Stimulated activated CD4-positive, alpha-beta T cell treated with anti-CD3 and anti-CD28 coated beads, Interleukin-4, amount 100 ng/mL, for 1 hour (primary cell): ENCODE measurements around the gene URGCP.
"Not testable (repeated sequence)": the region's sequence is repeated elsewhere in the genome, so short reads cannot be mapped to it uniquely, and the experiment has no call there.

Source experiments
- DNase-seq: peaks from one replicate; pipeline ENCODE4 v3.0.0-alpha.2; 2020

Gene URGCP

DNA sequence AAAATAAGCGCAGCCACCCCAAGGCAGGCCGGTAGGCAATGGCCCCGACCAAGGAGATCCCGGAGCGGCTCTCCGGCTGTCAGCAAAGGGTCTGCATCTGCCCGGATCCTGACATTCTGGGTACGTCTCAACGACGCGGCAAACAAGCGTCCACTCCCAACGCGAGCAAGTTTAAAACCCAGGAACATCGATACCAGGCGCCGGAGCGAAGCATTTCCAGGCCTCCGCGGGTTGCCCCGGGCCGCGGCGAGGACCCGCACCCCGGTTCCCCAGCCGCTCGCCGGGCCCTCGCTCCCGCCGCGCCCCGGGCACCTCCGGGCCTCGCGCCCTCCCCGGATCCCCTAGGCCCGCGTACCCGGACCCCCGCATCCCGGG, 453 bp downstream of the URGCP start:
- DNase-seq: peak; percentile 19

DNA sequence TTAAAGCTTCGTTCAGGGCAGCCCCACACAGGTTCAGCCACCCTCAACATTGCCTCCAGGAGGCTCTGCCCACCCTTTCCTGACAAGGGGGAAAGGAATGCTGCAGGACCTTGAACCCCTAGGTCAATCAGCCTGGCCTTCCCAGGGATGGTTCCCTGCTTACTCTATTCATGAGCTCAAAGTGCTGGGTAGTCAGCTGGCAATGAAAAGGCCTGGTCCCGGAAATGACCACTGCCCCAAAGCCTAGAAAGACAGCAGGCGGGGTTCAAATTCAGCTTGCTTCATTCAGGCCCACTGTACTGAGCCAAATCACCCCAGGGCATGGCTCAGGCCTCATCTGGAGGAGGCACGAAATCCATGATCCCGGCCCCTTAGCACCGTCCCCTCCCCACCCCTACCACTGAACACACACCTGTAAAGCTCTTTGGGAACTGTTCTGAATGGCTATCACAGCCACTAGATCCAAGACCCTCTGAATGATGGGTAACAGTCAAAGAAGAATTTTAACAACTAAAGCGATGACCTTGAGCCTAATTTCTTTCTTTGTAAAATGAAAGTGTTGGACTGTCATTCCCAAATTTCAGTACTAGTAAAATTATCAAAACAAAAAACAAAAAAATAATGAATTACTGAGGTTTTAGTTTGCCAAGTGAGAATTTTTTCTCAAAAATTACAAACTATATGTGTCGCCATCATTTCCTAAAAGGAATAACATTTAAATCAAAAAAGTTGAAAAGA, 1.0 kb downstream of the URGCP start:
- DNase-seq: no peak

DNA sequence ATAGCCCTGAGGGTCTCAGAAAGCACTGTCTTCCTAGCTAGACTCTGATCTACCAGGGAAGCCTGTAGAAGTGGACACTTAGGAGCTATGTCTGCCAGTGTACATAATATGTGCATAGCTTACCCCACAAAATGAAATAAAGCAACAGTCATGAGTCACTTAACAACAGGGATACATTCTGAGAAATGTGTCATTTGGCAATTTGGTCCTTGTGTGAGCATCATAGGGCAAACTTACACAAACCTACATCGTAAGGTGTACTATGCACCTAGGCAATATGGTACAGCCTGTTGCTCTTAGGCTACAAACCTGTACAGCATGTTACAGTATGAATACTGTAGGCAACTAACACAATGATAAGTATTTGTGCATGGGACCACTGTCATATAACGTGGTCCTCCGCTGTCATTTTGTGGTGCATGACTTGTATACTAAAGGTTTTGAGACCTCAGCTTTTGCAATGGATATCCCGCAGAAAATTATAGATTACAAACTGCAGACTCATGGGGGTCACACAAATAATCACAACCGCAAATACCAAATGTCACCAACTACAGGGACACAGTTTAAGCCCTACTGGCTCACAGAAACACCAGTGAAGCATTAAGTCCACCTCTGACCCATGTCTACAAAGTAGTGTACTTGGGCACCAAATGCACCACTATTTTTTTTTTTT, 1.7 kb downstream of the URGCP start:
- DNase-seq: no peak

DNA sequence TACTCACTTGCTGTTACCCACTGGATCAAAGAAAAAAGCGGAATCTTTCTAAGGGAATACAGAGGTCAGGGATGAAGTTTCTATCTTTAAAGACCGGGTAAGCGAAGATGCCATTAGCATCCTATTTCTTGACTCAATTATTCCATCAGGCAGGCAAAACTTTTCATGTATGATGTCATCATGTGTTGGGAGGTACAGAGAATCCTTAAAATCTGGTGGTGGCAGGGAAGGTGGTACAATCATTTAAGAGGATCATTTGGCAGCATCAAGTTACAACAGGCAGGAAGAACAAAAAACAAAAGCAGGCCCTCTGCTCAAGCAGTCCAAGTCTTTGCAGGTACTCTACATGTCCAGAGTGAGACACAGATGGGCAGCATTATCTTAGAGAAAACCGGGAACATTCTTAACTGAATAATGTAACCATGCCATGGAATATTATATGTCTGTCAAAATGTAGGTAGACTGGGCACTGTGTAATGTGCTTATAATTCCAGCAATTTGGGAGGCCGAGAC, 3.8 kb downstream of the URGCP start:
- no peak for DNase-seq

DNA sequence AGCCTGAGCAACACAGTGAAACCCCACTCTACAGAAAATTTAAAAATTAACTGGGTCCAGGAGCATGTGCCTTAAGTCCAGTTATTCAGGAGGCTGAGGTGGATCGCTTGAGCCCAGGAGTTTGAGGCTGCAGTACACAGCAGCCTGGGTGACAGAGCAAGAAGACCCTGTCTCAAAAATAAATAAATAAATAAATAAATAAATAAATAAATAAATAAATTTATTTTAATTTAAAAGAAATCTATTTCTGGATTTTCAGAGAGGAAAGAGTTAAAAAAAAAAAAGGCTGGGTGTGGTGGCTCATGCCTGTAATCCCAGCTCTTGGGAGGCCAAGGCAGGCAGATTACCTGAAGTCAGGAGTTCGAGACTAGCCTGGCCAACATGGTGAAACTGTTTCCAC, 7.8 kb downstream of the URGCP start:
- not testable (repeated sequence) for DNase-seq

DNA sequence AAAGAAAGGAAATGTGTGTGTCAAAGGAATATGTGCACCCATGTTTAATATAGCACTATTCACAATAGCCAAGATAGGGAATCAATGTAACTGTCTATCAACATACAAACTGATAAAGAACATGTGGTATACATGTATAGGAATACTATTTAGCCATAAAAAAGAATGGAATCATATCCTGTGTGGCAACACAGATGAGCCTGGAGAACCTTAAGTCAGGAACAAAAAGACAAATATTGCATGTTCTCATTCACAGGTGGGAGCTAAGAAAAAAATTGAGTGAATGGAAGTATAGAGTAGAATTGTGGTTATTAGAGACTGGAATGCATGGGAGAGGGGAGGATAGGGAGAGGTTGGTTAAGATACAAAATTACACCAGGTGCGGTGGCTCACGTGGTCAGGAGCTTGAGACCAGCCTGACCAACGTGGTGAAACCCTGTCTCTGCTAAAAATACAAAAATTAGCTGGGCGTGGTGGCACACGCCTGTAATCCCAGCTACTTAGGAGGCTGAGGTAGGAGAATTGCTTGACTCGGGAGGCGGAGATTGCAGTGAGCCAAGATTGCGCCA, 10.5 kb downstream of the URGCP start:
- DNase-seq: no peak

DNA sequence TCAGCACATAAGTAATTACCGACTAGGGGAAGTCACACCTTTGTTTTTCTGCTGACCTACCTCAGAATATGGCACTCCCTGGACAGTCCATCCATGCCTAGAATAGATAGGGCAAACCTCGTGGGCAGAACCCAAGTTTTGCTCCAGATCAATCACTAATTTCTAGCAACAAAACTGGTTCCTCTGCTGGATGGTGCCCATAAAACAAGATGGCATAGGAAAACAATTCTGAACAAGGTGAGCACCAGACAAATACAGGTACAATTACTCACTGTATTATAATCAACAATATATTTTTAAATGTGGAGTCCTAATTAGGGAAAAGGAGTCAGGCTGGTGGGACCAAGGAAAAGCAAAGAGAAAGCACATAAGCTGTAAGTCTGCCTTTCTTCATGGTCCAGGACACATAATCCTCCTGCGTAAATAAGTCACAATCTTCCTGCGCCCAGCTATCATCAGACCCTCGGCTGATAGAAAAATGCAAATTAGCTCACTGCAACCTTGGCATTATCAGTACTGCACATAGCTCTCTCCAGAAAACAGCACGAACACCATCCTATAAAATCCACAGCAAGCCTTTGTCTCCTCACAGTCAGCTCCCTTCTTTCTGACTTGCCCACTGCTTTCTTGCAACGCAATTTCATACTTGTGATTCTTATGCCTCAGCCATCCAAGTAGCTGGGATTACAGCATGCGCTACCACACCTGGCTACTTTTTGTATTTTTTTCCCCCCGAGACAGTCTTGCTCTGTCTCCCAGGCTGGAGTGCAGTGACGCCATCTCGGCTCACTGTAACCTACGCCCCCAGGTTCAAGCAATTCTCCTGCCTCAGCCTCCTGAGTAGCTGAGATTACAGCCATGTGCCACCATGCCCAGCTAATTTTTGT, 15.1 kb downstream of the URGCP start:
- no peak for DNase-seq

DNA sequence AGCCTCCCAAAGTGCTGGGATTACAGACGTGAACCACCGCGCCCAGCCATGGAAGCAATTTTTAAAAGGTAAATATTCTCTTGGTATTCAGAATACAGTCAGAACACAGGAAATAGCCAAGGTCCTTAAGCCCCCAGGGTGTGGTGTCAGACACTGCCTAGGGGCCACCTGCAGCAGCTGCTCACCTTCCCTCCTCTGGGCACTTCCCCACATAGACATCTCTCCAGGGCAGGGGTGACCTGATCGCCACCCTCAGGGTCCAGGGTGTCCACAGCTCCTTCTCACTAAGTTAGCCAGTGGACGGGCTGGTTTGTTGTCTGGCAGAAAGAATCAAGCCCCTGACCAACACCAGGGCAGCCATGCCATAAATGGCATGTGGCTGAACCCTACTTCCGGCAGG, 15.9 kb downstream of the URGCP start:
- no peak for DNase-seq

DNA sequence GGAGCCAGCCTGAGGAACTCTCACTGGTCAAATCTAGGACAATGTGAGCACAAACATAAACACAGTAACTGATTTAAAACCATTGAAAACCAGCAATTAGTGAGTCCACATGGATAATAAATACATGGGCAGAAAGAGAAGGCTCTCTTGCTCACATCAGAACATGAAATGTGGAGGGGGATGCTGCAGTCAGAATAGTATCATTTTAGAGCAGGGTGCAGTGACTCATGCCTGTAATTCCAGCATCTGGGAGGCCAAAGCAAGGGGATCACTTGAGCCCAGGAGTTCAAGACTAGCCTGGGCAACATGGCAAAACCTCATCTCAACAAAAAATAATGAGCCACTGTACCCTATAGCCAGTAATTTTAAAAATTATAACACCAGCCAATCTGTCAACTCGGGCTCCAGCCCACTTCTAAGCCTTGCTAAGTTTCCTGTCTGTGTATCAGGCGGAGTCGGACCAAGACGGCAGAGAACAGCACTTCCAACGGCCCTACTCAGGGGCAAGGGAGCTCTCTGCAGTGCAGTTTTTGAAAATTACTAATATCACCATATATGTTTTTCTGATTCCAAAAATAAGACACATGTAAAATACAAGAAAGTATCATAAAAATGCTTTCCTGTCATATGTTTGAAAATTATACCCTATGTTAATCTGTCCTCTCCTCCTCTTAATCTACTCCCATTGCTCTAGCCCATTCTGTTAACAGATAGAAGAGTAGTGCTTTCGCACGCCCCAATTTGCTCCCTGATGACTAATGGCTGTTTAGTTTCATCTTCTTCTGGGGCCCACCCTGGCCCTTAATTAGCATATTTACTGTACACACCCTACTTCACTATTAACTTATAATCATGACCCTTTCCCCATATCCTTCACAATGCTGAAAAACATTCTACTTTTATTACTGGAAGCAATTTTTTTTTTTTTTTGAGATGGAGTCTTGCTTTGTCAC, 17.1 kb downstream of the URGCP start:
- no peak for DNase-seq

DNA sequence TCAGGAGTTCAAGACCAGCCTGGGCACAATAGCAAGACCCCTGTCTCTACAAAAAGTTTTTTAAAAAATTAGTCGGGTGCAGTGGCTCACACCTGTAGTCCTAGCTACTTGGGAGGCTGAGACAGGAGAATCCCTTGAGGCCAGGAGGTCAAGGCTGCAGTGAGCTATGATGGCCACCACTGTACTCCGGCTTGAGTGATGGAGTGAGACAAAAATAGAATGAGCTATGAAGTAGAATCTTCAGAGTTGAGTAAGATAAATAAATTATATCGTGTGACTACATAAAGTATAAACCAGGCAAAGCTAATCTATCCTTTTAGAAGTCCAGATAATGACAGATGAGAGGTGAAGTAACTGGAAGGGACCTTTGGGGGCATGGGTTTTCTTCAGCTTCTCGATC, 21.8 kb downstream of the URGCP start:
- no peak for DNase-seq

DNA sequence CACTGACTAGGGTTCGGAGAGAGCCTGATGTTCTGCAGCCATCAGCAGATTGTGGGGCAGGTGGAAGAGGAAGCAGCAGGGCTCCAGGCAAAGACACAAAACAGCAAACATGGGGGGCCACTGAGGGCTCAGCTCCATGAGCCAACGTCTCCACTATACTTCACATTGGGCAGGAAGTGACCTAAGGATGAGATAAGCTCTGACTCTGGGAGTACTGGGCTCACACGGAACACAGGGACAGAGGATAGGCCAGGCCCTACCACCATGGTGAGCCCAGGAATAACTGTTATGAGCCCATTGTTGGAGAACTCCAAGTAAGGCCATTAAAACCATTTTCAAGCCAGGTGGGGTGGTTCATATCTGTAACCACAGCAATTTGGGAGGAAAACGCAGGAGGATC, 22.2 kb downstream of the URGCP start:
- DNase-seq: no peak

DNA sequence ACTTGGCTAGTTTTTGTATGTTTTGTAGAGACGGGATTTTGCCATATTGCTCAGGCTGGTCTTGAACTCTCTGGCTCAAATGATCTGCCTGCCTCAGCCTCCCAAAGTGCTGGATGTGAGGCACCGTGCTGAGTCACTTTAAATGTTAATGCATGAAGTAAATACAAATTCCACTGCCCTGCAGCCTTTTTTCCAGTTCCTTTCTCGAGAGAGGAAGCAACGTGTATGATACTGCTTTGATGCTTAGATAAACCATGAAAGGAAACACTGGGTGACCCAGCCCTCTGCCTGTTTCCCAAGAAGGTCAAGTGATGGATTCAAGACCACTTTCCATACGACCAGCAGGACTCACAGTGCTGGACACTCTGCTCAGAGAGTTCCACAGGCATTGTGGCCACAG, 25.8 kb downstream of the URGCP start:
- no peak for DNase-seq

DNA sequence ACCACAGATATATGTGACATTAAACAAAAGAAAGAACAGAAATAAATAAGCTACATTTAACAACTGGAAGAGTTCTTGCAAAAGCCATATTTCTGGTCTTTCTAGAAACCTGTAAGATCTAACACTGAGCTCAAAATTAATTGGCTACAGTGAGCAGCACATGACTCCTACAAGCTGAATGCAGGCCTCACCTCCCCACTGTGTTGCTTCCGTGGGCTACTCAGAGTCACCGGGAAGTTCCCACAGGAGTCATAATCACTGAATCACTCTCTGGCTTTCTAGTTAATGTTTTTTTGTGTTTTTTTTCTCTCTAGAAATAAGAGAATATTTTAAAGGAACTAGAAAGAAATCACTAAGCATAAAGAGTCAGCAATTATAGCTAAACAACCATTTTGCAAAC, 26.9 kb downstream of the URGCP start:
- DNase-seq: no peak

DNA sequence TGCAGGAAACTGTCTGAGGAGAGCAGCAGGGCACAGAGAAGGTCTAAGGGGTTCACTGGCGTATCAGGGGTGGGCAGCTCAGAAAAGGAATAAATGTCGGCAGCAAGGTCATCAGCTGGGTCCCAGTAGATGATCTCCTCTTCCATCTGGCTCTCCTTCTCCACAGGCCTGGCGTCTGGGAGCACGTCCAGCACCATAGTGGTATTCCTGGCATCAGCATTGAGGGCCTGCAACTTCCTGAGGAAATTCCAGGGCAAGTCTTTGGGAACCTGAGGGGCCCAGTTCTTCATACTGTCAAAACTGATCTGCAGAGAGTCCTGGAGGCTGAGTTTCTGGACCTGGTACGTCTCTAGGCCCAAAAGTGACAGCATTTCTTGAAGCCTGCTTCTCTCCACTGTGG, 27.5 kb downstream of the URGCP start:
- no peak for DNase-seq

DNA sequence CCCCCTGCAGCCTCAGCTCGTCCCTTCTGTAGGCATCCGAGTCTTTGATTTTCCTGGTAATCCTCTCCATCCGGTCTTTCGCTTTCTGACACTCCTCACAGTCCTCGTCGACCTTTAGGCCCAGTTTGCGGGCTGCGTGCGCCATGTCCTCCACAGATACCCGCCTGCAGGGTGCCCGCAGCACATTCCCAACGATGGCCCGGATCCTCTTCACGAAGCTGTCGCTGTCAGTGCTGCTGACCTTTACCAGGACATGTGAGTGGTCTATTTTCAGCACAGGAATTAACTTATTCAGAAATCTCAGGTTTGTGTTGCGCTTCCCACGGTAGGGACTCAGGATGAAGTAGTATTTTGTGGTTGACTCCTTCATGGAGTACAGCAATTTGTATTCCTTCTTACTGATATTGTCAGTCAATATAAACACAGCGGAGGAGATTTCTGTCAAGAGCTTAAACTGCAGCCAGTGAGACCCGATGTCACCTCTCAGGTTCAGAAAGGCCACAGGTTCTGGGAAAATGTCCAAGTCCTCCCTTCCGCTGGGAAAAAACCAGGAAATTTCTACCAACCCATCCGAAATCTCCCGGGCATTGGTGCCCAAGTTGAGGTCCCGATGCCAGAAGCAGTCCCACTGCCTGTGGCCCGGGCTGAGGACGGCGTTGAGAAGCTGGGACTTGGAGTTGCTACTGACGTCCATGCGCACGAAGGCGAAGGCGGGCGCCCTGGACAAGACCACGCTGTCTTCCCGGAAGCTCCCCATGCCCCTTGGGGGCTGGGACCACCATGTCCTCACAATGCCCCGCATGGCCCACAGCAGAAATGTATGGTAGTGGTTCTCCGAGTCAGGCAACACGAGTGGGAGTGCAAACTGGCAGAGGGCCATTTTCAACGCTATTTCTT, 28.2 kb downstream of the URGCP start:
- no peak for DNase-seq

DNA sequence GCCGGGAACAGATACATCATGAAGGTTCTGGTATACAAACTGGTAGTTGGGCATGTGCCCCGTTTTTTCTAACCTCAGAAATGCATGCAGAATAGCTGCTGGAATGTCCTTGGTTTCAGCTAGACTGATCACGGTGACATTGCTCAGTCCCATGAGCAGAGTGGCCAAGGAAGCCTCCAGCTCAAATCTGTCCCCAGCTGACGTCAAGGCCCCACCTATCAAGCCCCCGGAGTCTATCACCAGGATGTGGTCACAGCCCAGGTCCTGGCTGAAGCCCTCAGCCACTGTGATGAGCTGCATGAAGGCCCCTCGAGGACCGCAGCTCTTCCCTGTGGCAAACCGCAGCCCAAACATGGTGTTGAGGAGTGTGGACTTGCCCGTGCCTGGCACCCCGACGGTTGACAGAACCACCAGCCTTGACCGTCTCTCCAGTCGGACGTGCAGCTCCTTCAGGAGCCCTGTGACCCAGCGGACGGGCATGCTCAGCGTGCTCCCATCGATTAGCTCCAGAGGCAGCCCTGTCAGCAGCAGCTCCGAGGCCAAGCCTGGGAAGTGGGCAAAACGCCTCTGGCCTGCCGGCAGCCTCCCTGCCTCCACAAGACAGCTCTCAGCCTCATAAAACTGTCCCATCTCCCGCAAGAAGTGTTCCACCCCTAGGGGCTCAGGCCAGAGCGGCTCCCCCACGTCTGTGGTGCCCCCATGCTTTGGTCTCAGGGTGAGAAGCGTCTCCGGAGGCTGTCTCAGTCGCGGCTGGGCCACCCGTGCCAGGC, 29.2 kb downstream of the URGCP start:
- no peak for DNase-seq

DNA sequence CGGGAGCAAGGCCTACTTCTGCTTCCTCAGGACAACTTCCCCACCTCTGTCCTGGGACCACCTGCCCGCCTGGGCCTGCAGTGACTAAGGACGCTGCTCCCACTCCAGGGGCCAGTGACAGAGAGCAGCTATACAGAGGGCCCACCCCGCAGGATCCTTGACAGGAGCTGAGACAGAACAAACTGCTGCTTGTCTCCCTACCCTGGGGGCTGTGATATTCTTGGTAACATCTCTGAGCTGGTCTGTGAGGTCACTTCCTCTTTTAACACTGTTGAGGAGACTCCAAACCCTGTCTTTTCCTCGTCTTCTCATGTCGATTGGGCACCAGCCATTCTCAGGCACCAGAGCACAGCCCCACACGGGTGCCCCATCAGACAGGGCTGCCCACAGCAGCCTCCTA, 30.2 kb downstream of the URGCP start:
- no peak for DNase-seq

DNA sequence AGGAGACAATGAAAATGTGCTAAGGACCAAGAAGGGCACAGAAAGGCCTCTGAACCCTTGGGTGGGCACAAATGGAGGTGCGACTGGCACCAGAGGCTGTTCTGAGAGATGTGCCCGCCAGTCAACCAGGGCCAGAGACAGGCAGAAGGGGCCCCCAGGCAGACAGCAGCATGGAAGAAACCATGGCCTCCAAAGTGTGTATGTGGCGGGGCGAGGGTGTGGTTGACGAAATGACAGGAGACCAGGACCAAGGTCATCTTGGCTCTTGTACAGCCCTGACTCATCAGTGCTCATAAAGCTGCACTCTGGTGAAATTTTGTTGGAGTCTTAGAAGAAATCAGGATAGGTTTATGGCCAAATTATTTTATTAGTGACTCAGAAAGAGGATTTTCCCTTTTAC, 33.1 kb downstream of the URGCP start:
- no peak for DNase-seq

DNA sequence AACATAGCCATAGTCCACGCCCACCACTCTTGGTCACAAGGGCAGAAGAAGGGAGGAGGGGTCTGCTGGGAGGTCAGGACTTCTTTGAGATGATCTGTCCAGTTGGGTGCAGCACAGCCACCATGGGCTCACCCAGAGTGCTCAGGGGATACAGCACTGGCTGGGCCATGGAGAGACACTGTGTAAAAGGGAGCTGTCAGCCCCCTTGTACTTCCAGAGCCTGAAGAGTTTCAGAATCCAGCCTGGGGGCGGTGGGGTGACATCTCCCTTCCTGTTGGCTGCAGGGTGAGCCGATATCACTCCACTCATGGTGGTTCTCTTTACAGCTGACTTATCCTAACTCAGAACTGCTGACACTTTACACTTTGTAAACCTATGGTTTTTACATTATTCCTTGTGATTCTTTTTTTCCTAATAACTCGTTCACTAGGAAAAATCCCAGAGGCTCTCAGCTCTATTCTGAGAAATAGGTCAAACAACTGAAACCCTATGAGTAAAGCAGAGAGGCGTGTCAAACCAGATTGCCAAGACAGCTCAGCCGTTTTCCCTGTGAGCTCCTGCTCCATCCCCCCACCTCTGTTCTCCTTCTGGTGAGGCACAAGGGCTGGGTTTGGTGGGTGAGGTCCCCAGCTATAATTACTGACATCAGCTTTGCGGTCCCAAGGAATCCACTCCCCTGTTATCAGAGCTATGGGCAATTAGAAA, 33.8 kb downstream of the URGCP start:
- DNase-seq: no peak

DNA sequence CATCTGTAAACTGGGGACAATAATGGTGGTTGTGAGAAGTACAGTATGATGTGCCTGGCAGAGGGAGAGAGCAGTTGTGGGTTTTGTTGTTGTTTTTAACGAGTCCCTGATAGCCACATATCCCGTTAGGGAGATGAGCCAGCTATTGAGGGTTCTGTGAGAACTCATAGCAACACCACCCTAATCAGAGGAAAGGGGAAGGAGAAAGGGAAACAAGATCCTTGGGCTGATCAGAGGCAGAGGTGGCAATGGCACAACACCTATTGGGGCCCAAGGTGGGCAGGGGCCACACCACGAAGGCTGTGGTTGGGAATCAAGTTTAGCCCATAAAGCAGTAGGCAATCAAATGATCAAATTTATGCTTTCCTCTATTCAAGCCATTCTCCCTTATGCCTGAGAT, 35.3 kb downstream of the URGCP start:
- no peak for DNase-seq
